HCT116 (cell line): ENCODE measurements around the gene THRA. TPM values are rescaled to one million over a fixed set of nuclear protein-coding genes. Genes with fewer than 3 reads are reported as not detected.

Experiments used
- ATAC-seq: fragments of 200-7000 bp; cut with Tn5 transposase; 2 replicates; pipeline ENCODE4 v1.9.1; 2020; ENCODE audit warnings: mild to moderate bottlenecking, moderate library complexity
- BruUV-seq: library from RNA; stranded (reverse); fragments of 400-500 nt; replicated peaks from 2 replicates; lab custom pipeline; 2021; lab: Mats Ljungman, UMichigan
- CTCF ChIA-PET: fragments of 300-600 bp; sonication (Branson Sonifier 250); formaldehyde crosslinking; loops from one replicate; lab custom pipeline; 2021; ENCODE audit warnings: antibody characterized with exemption; lab: Charles Lee
- POLR2A ChIA-PET: fragments of 300-600, 350-600 bp; sonication (Branson Sonifier 250); formaldehyde crosslinking; loops from one replicate; lab custom pipeline; 2021; ENCODE audit warnings: antibody characterized with exemption; lab: Charles Lee
- RAD21 ChIA-PET, 2 experiments: fragments of 300-600 bp; sonication (Branson Sonifier 250); formaldehyde crosslinking; loops; one replicate each; lab custom pipeline; 2023; ENCODE audit warnings: low total read pairs in 2 of 2; ENCODE audit not compliant: uncharacterized antibody in 2 of 2, unreplicated experiment in 2 of 2, low non-redundant PET in 1 of 2; lab: Charles Lee
- DNase-seq: peaks from one replicate; pipeline ENCODE4 v3.0.0-alpha.2; 2010; ENCODE audit warnings: low read depth, low spot score
- H2AFZ ChIP-seq: fragments of 200-600 bp; shearing (Covaris generic), sonication (generic); 2 replicates; pipeline ENCODE4 v1.6.1; 2017; ENCODE audit warnings: low read depth, mixed run types, mixed read lengths, antibody characterized with exemption, low read length; ENCODE audit not compliant: poor library complexity, severe bottlenecking
- H3K27ac ChIP-seq: 2 replicates; pipeline ENCODE4 v1.5.1; 2012; ENCODE audit warnings: low read depth, low read length
- H3K27me3 ChIP-seq: fragments of 200-600 bp; sonication (generic); 2 replicates; pipeline ENCODE4 v1.6.1; 2016; ENCODE audit warnings: mixed run types, low read length, mixed read lengths; ENCODE audit not compliant: insufficient read depth
- H3K36me3 ChIP-seq, 2 experiments: fragments of 200-500 bp in 1 of 2; fragments of 200-600 bp in 1 of 2; sonication (Bioruptor generic) in 1 of 2; sonication (generic) in 1 of 2; 2 replicates each; pipeline versions ENCODE4 v1.5.1 to v1.6.1; 2014 to 2016; ENCODE audit warnings: low read length in 2 of 2, inconsistent platforms in 1 of 2, mixed read lengths in 1 of 2, mixed run types in 1 of 2; ENCODE audit not compliant: insufficient read depth in 2 of 2, control insufficient read depth in 1 of 2
- H3K4me1 ChIP-seq, 2 experiments: fragments of 200-600 bp in 1 of 2; sonication (generic) in 1 of 2; 2 replicates each; pipeline versions ENCODE4 v1.5.1 to v1.6.1; 2012 to 2017; ENCODE audit warnings: low read length in 2 of 2, inconsistent platforms in 1 of 2, mild to moderate bottlenecking in 1 of 2, mixed read lengths in 1 of 2, mixed run types in 1 of 2, moderate library complexity in 1 of 2; ENCODE audit not compliant: insufficient read depth in 2 of 2, control insufficient read depth in 1 of 2
- H3K4me2 ChIP-seq: fragments of 200-600 bp; sonication (generic); 2 replicates; pipeline ENCODE4 v1.6.1; 2017; ENCODE audit warnings: mixed run types, low read length, mixed read lengths
- H3K4me3 ChIP-seq, 2 experiments: fragments of 200-600 bp in 1 of 2; sonication (generic) in 1 of 2; replicated peaks in 1 of 2; 2 replicates each; pipeline ENCODE4 v1.5.1; 2011 to 2016; ENCODE audit warnings: low read length in 2 of 2, control low read depth in 1 of 2, low read depth in 1 of 2, mild to moderate bottlenecking in 1 of 2, mixed read lengths in 1 of 2, mixed run types in 1 of 2
- H3K79me2 ChIP-seq: fragments of 200-600 bp; sonication (generic); 2 replicates; pipeline ENCODE4 v1.6.1; 2017; ENCODE audit warnings: mild to moderate bottlenecking, mixed run types, low read length, moderate library complexity, mixed read lengths; ENCODE audit not compliant: insufficient read depth
- H3K9ac ChIP-seq: fragments of 200-600 bp; sonication (generic); 2 replicates; pipeline ENCODE4 v1.6.1; 2016; ENCODE audit warnings: low read length, mixed read lengths
- H3K9me2 ChIP-seq: fragments of 200-600 bp; sonication (generic), shearing (Covaris generic); 2 replicates; pipeline ENCODE4 v1.6.1; 2017; ENCODE audit warnings: mixed run types, mild to moderate bottlenecking, moderate library complexity; ENCODE audit not compliant: insufficient read depth
- H3K9me3 ChIP-seq, 2 experiments: fragments of 200-500 bp in 1 of 2; fragments of 200-600 bp in 1 of 2; sonication (Bioruptor generic) in 1 of 2; sonication (generic) in 1 of 2; 2 replicates each; pipeline ENCODE4 v1.6.1; 2014 to 2017; ENCODE audit warnings: low read length in 2 of 2, mixed read lengths in 2 of 2, inconsistent platforms in 1 of 2, low read depth in 1 of 2, mild to moderate bottlenecking in 1 of 2, mixed run types in 1 of 2, moderate library complexity in 1 of 2; ENCODE audit not compliant: control insufficient read depth in 1 of 2, insufficient read depth in 1 of 2
- H4K20me1 ChIP-seq: fragments of 200-600 bp; sonication (generic), shearing (Covaris generic); 2 replicates; pipeline ENCODE4 v1.6.1; 2017; ENCODE audit warnings: mixed run types, mild to moderate bottlenecking, moderate library complexity; ENCODE audit not compliant: insufficient read depth
- EGR1 ChIP-seq: IDR thresholded peaks from 2 replicates; pipeline ENCODE4 v1.6.1; 2012; ENCODE audit warnings: low read depth
- EZH2 ChIP-seq: fragments of 200-600 bp; sonication (generic); IDR thresholded peaks from 2 replicates; pipeline ENCODE4 v1.6.1; 2017; ENCODE audit warnings: antibody characterized with exemption, mixed run types
- EZH2phosphoT487 ChIP-seq: fragments of 200-600 bp; IDR thresholded peaks from 2 replicates; pipeline ENCODE4 v1.6.1; 2018; ENCODE audit warnings: antibody characterized with exemption, borderline replicate concordance
- JUND ChIP-seq: IDR thresholded peaks from 2 replicates; pipeline ENCODE4 v1.6.1; 2012
- POLR2AphosphoS5 ChIP-seq: IDR thresholded peaks from 2 replicates; pipeline ENCODE4 v1.6.1; 2011; ENCODE audit warnings: mild to moderate bottlenecking, low read depth, low read length, moderate library complexity
- SP1 ChIP-seq: IDR thresholded peaks from 2 replicates; pipeline ENCODE4 v1.6.1; 2012; ENCODE audit warnings: low read depth
- SRF ChIP-seq: IDR thresholded peaks from 2 replicates; pipeline ENCODE4 v1.6.1; 2012; ENCODE audit warnings: low read depth
- TCF7L2 ChIP-seq: IDR thresholded peaks from 2 replicates; pipeline ENCODE4 v1.7.0; 2011; ENCODE audit warnings: borderline replicate concordance, inconsistent platforms; ENCODE audit not compliant: insufficient read depth, insufficient read length; ENCODE audit errors: extremely low read depth
- ZFX ChIP-seq: fragments of 450-650 bp; IDR thresholded peaks from 2 replicates; pipeline ENCODE4 v1.6.1; 2017
- ZNF274 ChIP-seq: fragments of 200-500 bp; sonication (Bioruptor generic); IDR thresholded peaks from 2 replicates; pipeline ENCODE4 v1.6.1; 2014; ENCODE audit warnings: mild to moderate bottlenecking, low read depth, low read length, inconsistent platforms
- intact Hi-C: fragments of 100-400 bp; cut with micrococcal nuclease; formaldehyde crosslinking; loops from 2 replicates; pipeline ENCODE4 v1.10.0; 2022
- total RNA-seq: library from RNA; stranded (reverse); gene quantifications from one replicate; pipeline ENCODE4 v1.2.1, GENCODE V29; 2021; ENCODE audit not compliant: unreplicated experiment
- TF ChIP-seq, protein P1 (sequence below): IDR thresholded peaks from 2 replicates; pipeline ENCODE4 v1.6.1; 2012; ENCODE audit warnings: low read depth
- TF ChIP-seq, protein P2 (sequence below), 3 experiments: fragments of 200-600 bp in 1 of 3; sonication (generic) in 1 of 3; IDR thresholded peaks in 2 of 3; conservative IDR thresholded peaks in 1 of 3; 2 replicates each; pipeline ENCODE4 v1.5.1; 2012 to 2017; ENCODE audit warnings: low read depth in 2 of 3, low read length in 2 of 3, antibody characterized with exemption in 1 of 3, borderline replicate concordance in 1 of 3, control low read depth in 1 of 3, mild to moderate bottlenecking in 1 of 3, mixed read lengths in 1 of 3, mixed run types in 1 of 3, moderate library complexity in 1 of 3; ENCODE audit not compliant: insufficient read depth in 1 of 3

The THRA gene
- total RNA-seq, 1 experiment from 2014 or later = 23.3 TPM

DNA sequence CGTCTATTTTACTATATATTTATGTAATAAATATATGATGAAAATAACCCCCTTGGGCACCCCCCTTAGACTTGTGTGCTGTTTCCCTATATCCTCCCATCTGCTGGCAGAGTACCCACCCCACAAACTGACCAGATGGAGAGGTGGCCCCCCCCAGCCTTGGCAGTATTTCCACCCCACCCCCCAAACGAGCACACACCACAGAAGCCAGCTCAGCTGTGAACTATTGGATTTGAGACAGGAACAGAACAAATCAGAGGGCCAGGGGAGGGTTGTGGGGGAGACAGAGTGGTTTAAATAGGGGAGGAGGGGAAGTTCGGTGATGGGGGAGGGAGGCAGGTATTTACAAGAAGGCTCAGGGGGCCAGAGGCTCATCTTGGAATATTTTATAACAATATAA, 29.8 kb downstream of the THRA start:
- H3K9ac ChIP-seq = no peak overlapping the region
- ChIA-PET RAD21 (no interaction called here), POLR2A (interaction anchor here (0.6 to 1.0 kb wide), 2 partner anchors 8 to 18 kb away, joined by 3 read pairs; partner anchors contain the start of gene NR1D1), CTCF (no interaction called here)
- intact Hi-C loops = no loop called here
- H2AFZ ChIP-seq = no peak overlapping the region
- no peak for TF ChIP-seq ZFX
- TF ChIP-seq JUND = 0 out of 2 replicates have a peak, but pooled peaks have one; percentile 4
- TF ChIP-seq, protein P1, sequence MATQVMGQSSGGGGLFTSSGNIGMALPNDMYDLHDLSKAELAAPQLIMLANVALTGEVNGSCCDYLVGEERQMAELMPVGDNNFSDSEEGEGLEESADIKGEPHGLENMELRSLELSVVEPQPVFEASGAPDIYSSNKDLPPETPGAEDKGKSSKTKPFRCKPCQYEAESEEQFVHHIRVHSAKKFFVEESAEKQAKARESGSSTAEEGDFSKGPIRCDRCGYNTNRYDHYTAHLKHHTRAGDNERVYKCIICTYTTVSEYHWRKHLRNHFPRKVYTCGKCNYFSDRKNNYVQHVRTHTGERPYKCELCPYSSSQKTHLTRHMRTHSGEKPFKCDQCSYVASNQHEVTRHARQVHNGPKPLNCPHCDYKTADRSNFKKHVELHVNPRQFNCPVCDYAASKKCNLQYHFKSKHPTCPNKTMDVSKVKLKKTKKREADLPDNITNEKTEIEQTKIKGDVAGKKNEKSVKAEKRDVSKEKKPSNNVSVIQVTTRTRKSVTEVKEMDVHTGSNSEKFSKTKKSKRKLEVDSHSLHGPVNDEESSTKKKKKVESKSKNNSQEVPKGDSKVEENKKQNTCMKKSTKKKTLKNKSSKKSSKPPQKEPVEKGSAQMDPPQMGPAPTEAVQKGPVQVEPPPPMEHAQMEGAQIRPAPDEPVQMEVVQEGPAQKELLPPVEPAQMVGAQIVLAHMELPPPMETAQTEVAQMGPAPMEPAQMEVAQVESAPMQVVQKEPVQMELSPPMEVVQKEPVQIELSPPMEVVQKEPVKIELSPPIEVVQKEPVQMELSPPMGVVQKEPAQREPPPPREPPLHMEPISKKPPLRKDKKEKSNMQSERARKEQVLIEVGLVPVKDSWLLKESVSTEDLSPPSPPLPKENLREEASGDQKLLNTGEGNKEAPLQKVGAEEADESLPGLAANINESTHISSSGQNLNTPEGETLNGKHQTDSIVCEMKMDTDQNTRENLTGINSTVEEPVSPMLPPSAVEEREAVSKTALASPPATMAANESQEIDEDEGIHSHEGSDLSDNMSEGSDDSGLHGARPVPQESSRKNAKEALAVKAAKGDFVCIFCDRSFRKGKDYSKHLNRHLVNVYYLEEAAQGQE = no peak
- H3K79me2 ChIP-seq = peaks cover 19% of the 10 kb centered on the region
- no peaks in the 10 kb centered on the region for H4K20me1 ChIP-seq
- no peak overlapping the region for H3K4me3 ChIP-seq
- no peak for ATAC-seq
- H3K9me3 ChIP-seq = no peaks in the 10 kb centered on the region
- H3K27ac ChIP-seq = no peak overlapping the region
- BruUV-seq = no TSS peak
- no peak for DNase-seq
- H3K4me1 ChIP-seq = peaks cover 0 to 12% of the 10 kb centered on the region in 2 experiments; a peak in 2 of 4 replicates
- peaks cover 48 to 50% of the 10 kb centered on the region in 2 experiments for H3K36me3 ChIP-seq
- no peaks in the 10 kb centered on the region for H3K27me3 ChIP-seq
- H3K4me2 ChIP-seq = no peak overlapping the region
- H3K9me2 ChIP-seq = no peaks in the 10 kb centered on the region

DNA sequence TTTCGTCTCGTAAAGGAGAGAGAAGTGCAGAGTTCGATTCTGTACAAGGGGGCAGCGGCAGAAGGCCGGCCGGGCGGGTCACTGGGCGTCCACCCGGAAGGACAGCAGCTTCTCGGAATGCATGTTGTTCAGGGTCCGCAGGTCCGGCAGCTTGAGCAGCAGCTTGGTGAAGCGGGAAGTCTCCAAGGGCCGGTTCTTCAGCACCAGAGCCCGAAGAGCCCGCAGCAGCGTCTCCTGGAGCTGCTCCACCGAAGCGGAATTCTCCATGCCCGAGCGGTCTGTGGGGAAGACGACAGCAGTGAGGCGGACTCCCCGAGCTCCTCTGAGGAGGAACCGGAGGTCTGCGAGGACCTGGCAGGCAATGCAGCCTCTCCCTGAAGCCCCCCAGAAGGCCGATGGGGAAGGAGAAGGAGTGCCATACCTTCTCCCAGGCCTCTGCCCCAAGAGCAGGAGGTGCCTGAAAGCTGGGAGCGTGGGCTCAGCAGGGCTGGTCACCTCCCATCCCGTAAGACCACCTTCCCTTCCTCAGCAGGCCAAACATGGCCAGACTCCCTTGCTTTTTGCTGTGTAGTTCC, 30.3 kb downstream of the THRA start:
- H3K9ac ChIP-seq = no peak overlapping the region
- peaks cover 4 to 17% of the 10 kb centered on the region in 2 experiments for H3K4me1 ChIP-seq
- peak overlapping the region; percentile 8; the same call in 1 of the 2 replicates for H3K27ac ChIP-seq
- ChIA-PET CTCF (no interaction called here), POLR2A (interaction anchor here (1.0 kb wide), 1 partner anchor 17 kb away, joined by 3 read pairs; no protein-coding TSS in a partner anchor), RAD21 (no interaction called here)
- BruUV-seq = no TSS peak
- DNase-seq (no peak), ATAC-seq (no peak)
- H4K20me1 ChIP-seq = no peaks in the 10 kb centered on the region
- no peaks in the 10 kb centered on the region for H3K9me2 ChIP-seq
- H2AFZ ChIP-seq = no peak overlapping the region
- peaks cover 49 to 53% of the 10 kb centered on the region in 2 experiments for H3K36me3 ChIP-seq
- no peaks in the 10 kb centered on the region for H3K27me3 ChIP-seq
- H3K9me3 ChIP-seq = no peaks in the 10 kb centered on the region
- peaks cover 24% of the 10 kb centered on the region for H3K79me2 ChIP-seq
- intact Hi-C loops = no loop called here
- no peak overlapping the region for H3K4me3 ChIP-seq
- H3K4me2 ChIP-seq = no peak overlapping the region
- TF ChIP-seq EZH2phosphoT487 (no peak), EGR1 (no peak), SP1 (no peak), POLR2AphosphoS5 (no peak), ZNF274 (no peak), TCF7L2 (no peak), SRF (no peak), EZH2 (no peak), ZFX (no peak)
- TF ChIP-seq, protein P2, sequence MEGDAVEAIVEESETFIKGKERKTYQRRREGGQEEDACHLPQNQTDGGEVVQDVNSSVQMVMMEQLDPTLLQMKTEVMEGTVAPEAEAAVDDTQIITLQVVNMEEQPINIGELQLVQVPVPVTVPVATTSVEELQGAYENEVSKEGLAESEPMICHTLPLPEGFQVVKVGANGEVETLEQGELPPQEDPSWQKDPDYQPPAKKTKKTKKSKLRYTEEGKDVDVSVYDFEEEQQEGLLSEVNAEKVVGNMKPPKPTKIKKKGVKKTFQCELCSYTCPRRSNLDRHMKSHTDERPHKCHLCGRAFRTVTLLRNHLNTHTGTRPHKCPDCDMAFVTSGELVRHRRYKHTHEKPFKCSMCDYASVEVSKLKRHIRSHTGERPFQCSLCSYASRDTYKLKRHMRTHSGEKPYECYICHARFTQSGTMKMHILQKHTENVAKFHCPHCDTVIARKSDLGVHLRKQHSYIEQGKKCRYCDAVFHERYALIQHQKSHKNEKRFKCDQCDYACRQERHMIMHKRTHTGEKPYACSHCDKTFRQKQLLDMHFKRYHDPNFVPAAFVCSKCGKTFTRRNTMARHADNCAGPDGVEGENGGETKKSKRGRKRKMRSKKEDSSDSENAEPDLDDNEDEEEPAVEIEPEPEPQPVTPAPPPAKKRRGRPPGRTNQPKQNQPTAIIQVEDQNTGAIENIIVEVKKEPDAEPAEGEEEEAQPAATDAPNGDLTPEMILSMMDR (IDR thresholded peaks at IDR 0.05 in 2 of 3, conservative IDR thresholded peaks at IDR 0.05 in 1 of 3; ENCODE audit: borderline replicate concordance in 1 of 3, insufficient read depth in 1 of 3, low read depth in 2 of 3, low read length in 2 of 3) = no peak
